H9 (cell line): ENCODE measurements around the gene KLHL3. TPM values are rescaled to one million over a fixed set of nuclear protein-coding genes. Genes with fewer than 3 reads are reported as not detected.

Experiments used
- DNase-seq: peaks from one replicate; pipeline ENCODE4 v3.0.0-alpha.2; 2017
- H2AFZ ChIP-seq: one replicate; pipeline ENCODE4 v1.6.1; 2013; ENCODE audit warnings: mild to moderate bottlenecking, low read length, control low read depth, moderate library complexity
- H2AK5ac ChIP-seq: 2 replicates; pipeline ENCODE4 v1.6.1; 2013; ENCODE audit warnings: low read length, control low read depth, mixed read lengths; ENCODE audit not compliant: insufficient read length
- H2BK120ac ChIP-seq: one replicate; pipeline ENCODE4 v1.6.1; 2013; ENCODE audit warnings: low read depth, mild to moderate bottlenecking, low read length, control low read depth, inconsistent platforms; ENCODE audit not compliant: poor library complexity, severe bottlenecking
- H2BK12ac ChIP-seq: 2 replicates; pipeline ENCODE4 v1.6.1; 2013; ENCODE audit warnings: low read length, control low read depth, mixed read lengths, low read depth; ENCODE audit not compliant: insufficient read length
- H2BK15ac ChIP-seq: 2 replicates; pipeline ENCODE4 v1.6.1; 2013; ENCODE audit warnings: low read depth, low read length, control low read depth
- H2BK20ac ChIP-seq: one replicate; pipeline ENCODE4 v1.6.1; 2013; ENCODE audit warnings: low read depth, mild to moderate bottlenecking, low read length, control low read depth, inconsistent platforms; ENCODE audit not compliant: poor library complexity, severe bottlenecking
- H2BK5ac ChIP-seq: 2 replicates; pipeline ENCODE4 v1.6.1; 2013; ENCODE audit warnings: low read length, control low read depth, mixed read lengths; ENCODE audit not compliant: insufficient read length
- H3K14ac ChIP-seq: 2 replicates; pipeline ENCODE4 v1.6.1; 2013; ENCODE audit warnings: low read length, control low read depth; ENCODE audit not compliant: insufficient read depth
- H3K18ac ChIP-seq: 2 replicates; pipeline ENCODE4 v1.6.1; 2013; ENCODE audit warnings: low read depth, mild to moderate bottlenecking, mixed read lengths, low read length, control low read depth; ENCODE audit not compliant: insufficient read length
- H3K23ac ChIP-seq: 2 replicates; pipeline ENCODE4 v1.6.1; 2013; ENCODE audit warnings: low read length, control low read depth, mixed read lengths, low read depth; ENCODE audit not compliant: insufficient read length
- H3K23me2 ChIP-seq: 2 replicates; pipeline ENCODE4 v1.6.1; 2013; ENCODE audit warnings: low read depth, mild to moderate bottlenecking, mixed read lengths, low read length, control low read depth; ENCODE audit not compliant: insufficient read length, poor library complexity, severe bottlenecking
- H3K27ac ChIP-seq: 2 replicates; pipeline ENCODE4 v1.5.1; 2013; ENCODE audit warnings: low read length, control low read depth, mixed read lengths, low read depth; ENCODE audit not compliant: insufficient read length
- H3K27me3 ChIP-seq: 2 replicates; pipeline ENCODE4 v1.6.1; 2013; ENCODE audit warnings: low read length, control low read depth, inconsistent platforms; ENCODE audit not compliant: insufficient read depth
- H3K4ac ChIP-seq: 2 replicates; pipeline ENCODE4 v1.6.1; 2013; ENCODE audit warnings: low read depth, mild to moderate bottlenecking, control low read depth, inconsistent platforms, low read length, moderate library complexity
- H3K4me1 ChIP-seq: 2 replicates; pipeline ENCODE4 v1.6.1; 2013; ENCODE audit warnings: low read length, control low read depth, inconsistent platforms; ENCODE audit not compliant: insufficient read depth
- H3K4me2 ChIP-seq: 2 replicates; pipeline ENCODE4 v1.6.1; 2013; ENCODE audit warnings: low read length, control low read depth, mixed read lengths; ENCODE audit not compliant: insufficient read length, insufficient read depth
- H3K56ac ChIP-seq: 2 replicates; pipeline ENCODE4 v1.6.1; 2013; ENCODE audit warnings: low read depth, mild to moderate bottlenecking, mixed read lengths, low read length, control low read depth; ENCODE audit not compliant: insufficient read length
- H3K79me1 ChIP-seq: 2 replicates; pipeline ENCODE4 v1.6.1; 2013; ENCODE audit warnings: low read depth, mild to moderate bottlenecking, moderate library complexity, low read length, control low read depth, inconsistent platforms; ENCODE audit not compliant: insufficient read depth, poor library complexity, severe bottlenecking
- H3K79me2 ChIP-seq: 2 replicates; pipeline ENCODE4 v1.6.1; 2013; ENCODE audit warnings: low read length, control low read depth, inconsistent platforms; ENCODE audit not compliant: insufficient read depth
- H3K9ac ChIP-seq: 2 replicates; pipeline ENCODE4 v1.6.1; 2013; ENCODE audit warnings: low read length, control low read depth, mixed read lengths; ENCODE audit not compliant: insufficient read length; ENCODE audit errors: extremely low read depth
- H3K9me3 ChIP-seq: one replicate; pipeline ENCODE4 v1.6.1; 2013; ENCODE audit warnings: low read depth, low read length, inconsistent platforms; ENCODE audit not compliant: control insufficient read depth
- H3T11ph ChIP-seq: one replicate; pipeline ENCODE4 v1.6.1; 2013; ENCODE audit warnings: mild to moderate bottlenecking, low read length, control low read depth, inconsistent platforms
- H4K20me1 ChIP-seq: one replicate; pipeline ENCODE4 v1.6.1; 2013; ENCODE audit not compliant: control insufficient read depth, insufficient read length, insufficient read depth
- H4K5ac ChIP-seq: 2 replicates; pipeline ENCODE4 v1.6.1; 2013; ENCODE audit warnings: low read depth, mild to moderate bottlenecking, mixed read lengths, low read length, control low read depth; ENCODE audit not compliant: insufficient read length
- H4K8ac ChIP-seq: replicated peaks from 2 replicates; pipeline ENCODE4 v1.6.1; 2013; ENCODE audit warnings: low read length, control low read depth, mixed read lengths, low read depth; ENCODE audit not compliant: insufficient read length
- H4K91ac ChIP-seq: 2 replicates; pipeline ENCODE4 v1.6.1; 2013; ENCODE audit warnings: low read depth, mild to moderate bottlenecking, moderate library complexity, mixed read lengths, low read length, control low read depth; ENCODE audit not compliant: insufficient read length
- H3K27ac Mint-ChIP-seq, 3 experiments: 2 replicates in 2 of 3; 3 replicates in 1 of 3; pipeline ENCODE4 v1.8.0; 2020 to 2021; ENCODE audit warnings: mixed read lengths in 3 of 3, mild to moderate bottlenecking in 1 of 3, moderate library complexity in 1 of 3
- H3K27me3 Mint-ChIP-seq: 2 replicates; pipeline ENCODE4 v1.8.0; 2021; ENCODE audit warnings: low read depth, mild to moderate bottlenecking, moderate library complexity, mixed read lengths
- H3K36me3 Mint-ChIP-seq, 3 experiments: 2 replicates in 2 of 3; 3 replicates in 1 of 3; pipeline ENCODE4 v1.8.0; 2020 to 2021; ENCODE audit warnings: low read depth in 3 of 3, mixed read lengths in 3 of 3; ENCODE audit not compliant: insufficient read depth in 1 of 3
- H3K4me1 Mint-ChIP-seq, 2 experiments: 2 replicates each; pipeline ENCODE4 v1.8.0; 2020; ENCODE audit warnings: mixed read lengths in 2 of 2
- H3K4me3 Mint-ChIP-seq, 2 experiments: 2 replicates in 1 of 2; 3 replicates in 1 of 2; pipeline ENCODE4 v1.8.0; 2020 to 2021; ENCODE audit warnings: mild to moderate bottlenecking in 2 of 2, mixed read lengths in 2 of 2, moderate library complexity in 1 of 2
- H3K9me3 Mint-ChIP-seq, 2 experiments: 2 replicates in 1 of 2; 3 replicates in 1 of 2; pipeline ENCODE4 v1.8.0; 2020; ENCODE audit warnings: mild to moderate bottlenecking in 2 of 2, mixed read lengths in 2 of 2, moderate library complexity in 1 of 2
- WGBS: extraction: QIAGEN DNeasy Blood & Tissue Kit; methylation state at CpG from one replicate; pipeline ENCODE4 v1.1.7; 2013; ENCODE audit warnings: missing lambda C conversion rate, low lambda C conversion rate, mixed read lengths; ENCODE audit not compliant: insufficient read length; ENCODE audit errors: extremely low coverage; 5-methylcytosine and 5-hydroxymethylcytosine counted together
- total RNA-seq: library from RNA; stranded (reverse); gene quantifications from 2 replicates; pipeline ENCODE4 v1.2.1, GENCODE V29; 2021
- TF ChIP-seq, protein P1 (sequence below): fragments of 200-600 bp; sonication (generic); conservative IDR thresholded peaks from 3 replicates; pipeline ENCODE4 v1.8.0; 2021; ENCODE audit warnings: antibody characterized with exemption, mild to moderate bottlenecking

Gene KLHL3
- total RNA-seq, 1 experiment from 2014 or later: 12.8 TPM

DNA sequence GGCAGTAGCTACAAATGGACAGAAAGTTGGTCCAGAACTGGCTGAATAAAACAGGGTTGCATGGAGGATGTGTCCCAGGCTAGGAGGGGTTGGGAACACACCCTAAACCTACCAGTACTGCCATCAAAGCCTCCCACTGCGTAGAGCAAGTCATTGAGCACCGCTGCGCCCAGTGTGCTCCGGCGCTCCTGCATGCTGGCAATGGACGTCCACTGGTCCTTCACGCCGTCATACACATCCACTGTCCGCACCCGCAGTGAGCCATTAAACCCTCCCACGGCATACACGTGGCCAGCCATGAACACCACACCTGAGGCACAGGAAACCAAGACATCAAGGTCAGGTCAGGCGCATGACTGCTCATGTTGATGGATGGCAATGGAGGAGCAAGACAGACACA lies 97.0 kb downstream of the KLHL3 start:
- H3T11ph ChIP-seq: no peak overlapping the region
- no peaks in the 10 kb centered on the region for H3K9me3 ChIP-seq
- no peak overlapping the region for H3K4ac ChIP-seq
- H3K9ac ChIP-seq: no peak overlapping the region
- no peak overlapping the region for H2BK15ac ChIP-seq
- TF ChIP-seq, protein P1, sequence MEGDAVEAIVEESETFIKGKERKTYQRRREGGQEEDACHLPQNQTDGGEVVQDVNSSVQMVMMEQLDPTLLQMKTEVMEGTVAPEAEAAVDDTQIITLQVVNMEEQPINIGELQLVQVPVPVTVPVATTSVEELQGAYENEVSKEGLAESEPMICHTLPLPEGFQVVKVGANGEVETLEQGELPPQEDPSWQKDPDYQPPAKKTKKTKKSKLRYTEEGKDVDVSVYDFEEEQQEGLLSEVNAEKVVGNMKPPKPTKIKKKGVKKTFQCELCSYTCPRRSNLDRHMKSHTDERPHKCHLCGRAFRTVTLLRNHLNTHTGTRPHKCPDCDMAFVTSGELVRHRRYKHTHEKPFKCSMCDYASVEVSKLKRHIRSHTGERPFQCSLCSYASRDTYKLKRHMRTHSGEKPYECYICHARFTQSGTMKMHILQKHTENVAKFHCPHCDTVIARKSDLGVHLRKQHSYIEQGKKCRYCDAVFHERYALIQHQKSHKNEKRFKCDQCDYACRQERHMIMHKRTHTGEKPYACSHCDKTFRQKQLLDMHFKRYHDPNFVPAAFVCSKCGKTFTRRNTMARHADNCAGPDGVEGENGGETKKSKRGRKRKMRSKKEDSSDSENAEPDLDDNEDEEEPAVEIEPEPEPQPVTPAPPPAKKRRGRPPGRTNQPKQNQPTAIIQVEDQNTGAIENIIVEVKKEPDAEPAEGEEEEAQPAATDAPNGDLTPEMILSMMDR: no peak
- no peak overlapping the region for H3K27ac ChIP-seq
- WGBS: no CpG with 5 or more reads among the region's 13 CpGs
- no peak overlapping the region for H2BK5ac ChIP-seq
- H2AFZ ChIP-seq: no peak overlapping the region
- H3K27me3 ChIP-seq: no peaks in the 10 kb centered on the region
- H4K91ac ChIP-seq: no peak overlapping the region
- no peaks in the 10 kb centered on the region for H3K27me3 Mint-ChIP-seq
- no peak overlapping the region for H3K18ac ChIP-seq
- H3K79me1 ChIP-seq: no peaks in the 10 kb centered on the region
- H2BK120ac ChIP-seq: no peak overlapping the region
- no peak overlapping the region for H3K4me2 ChIP-seq
- no peaks in the 10 kb centered on the region for H3K4me1 ChIP-seq
- H3K27ac Mint-ChIP-seq: no peak overlapping the region
- no peak overlapping the region for H2BK12ac ChIP-seq
- peaks cover 3 to 4% of the 10 kb centered on the region in 2 experiments; a peak in 2 of 4 replicates for H3K4me1 Mint-ChIP-seq
- DNase-seq: no peak
- H3K79me2 ChIP-seq: no peaks in the 10 kb centered on the region
- H4K5ac ChIP-seq: no peak overlapping the region
- no peaks in the 10 kb centered on the region for H4K20me1 ChIP-seq
- H3K36me3 Mint-ChIP-seq: peaks cover 16 to 28% (median 16%) of the 10 kb centered on the region in 3 experiments
- H2AK5ac ChIP-seq: no peak overlapping the region
- no peak overlapping the region for H3K23ac ChIP-seq
- H3K14ac ChIP-seq: no peak overlapping the region
- no peak overlapping the region for H3K4me3 Mint-ChIP-seq
- H4K8ac ChIP-seq: no peak overlapping the region
- no peaks in the 10 kb centered on the region for H3K9me3 Mint-ChIP-seq
- H3K23me2 ChIP-seq: no peaks in the 10 kb centered on the region
- H3K56ac ChIP-seq: no peak overlapping the region
- no peak overlapping the region for H2BK20ac ChIP-seq
